GM12874 (cell line): Measurements from ENCODE around the gene BIRC2.
A peak's percentile ranks its signal among the peaks of the same experiment; 100 is the strongest.

ENCODE experiments used
- TF ChIP-seq, protein P1 (sequence below): IDR thresholded peaks from 2 replicates; pipeline ENCODE4 v1.5.1; 2011; ENCODE audit warnings: low read depth, mild to moderate bottlenecking, control low read depth, low read length, moderate library complexity; ENCODE audit not compliant: insufficient read depth

Gene BIRC2

DNA sequence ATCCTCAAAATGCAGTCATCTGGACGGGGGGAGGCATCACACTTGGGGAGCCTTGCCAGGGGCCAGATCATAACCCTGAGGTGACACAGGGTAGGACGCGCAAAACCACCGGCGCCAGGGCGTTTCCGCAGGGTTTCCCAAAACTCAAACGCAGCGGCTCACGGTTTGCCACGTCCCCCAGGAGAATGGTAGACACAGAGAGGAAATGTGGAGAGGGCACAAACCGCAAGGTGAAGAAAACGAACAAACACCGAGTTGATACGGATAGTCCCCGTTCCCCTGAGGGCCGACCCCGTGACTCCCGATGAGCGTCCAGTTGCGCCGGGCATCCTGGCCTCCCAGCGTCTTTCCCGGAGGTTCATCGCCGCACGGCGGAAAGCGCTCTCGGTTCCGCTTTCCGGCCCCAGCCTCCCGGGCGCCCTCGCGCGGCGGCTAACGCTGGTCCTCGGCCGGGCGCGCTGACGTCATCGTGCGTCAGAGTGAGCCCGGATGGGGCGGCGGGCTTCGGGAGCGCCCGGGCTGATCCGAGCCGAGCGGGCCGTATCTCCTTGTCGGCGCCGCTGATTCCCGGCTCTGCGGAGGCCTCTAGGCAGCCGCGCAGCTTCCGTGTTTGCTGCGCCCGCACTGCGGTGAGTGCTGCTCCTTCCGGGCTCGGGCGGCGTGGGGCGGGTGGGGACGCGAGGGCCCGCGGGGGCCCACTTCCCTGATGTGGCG, at the start of gene BIRC2:
Gene BIRC2, plus strand, starts transcription at position 467 of the 714 bp plus-strand sequence. CDS start 2,641 bp downstream, outside the sequence.
- TF ChIP-seq, protein P1, sequence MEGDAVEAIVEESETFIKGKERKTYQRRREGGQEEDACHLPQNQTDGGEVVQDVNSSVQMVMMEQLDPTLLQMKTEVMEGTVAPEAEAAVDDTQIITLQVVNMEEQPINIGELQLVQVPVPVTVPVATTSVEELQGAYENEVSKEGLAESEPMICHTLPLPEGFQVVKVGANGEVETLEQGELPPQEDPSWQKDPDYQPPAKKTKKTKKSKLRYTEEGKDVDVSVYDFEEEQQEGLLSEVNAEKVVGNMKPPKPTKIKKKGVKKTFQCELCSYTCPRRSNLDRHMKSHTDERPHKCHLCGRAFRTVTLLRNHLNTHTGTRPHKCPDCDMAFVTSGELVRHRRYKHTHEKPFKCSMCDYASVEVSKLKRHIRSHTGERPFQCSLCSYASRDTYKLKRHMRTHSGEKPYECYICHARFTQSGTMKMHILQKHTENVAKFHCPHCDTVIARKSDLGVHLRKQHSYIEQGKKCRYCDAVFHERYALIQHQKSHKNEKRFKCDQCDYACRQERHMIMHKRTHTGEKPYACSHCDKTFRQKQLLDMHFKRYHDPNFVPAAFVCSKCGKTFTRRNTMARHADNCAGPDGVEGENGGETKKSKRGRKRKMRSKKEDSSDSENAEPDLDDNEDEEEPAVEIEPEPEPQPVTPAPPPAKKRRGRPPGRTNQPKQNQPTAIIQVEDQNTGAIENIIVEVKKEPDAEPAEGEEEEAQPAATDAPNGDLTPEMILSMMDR: peak; percentile 89

DNA sequence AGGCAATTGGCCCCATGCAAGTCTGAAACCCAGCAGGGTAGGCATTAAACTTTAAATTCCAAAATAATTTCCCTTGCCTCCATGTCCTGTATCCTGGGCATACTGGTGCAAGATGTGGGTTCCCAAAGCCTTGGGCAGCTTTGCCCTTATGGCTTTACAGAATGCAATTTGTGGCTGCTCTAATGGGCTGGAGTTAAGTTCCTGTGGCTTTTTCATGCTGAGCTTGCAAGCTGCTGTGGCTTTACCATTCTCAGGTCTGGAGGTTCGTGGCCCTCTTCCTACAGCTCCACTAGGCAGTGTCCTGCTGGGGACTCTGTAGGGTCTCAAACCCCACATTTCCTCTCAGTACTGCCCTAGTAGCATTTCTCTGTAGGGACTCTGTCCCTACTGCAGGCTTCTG, 44.8 kb upstream of the BIRC2 start:
- TF ChIP-seq, protein P1: no peak

DNA sequence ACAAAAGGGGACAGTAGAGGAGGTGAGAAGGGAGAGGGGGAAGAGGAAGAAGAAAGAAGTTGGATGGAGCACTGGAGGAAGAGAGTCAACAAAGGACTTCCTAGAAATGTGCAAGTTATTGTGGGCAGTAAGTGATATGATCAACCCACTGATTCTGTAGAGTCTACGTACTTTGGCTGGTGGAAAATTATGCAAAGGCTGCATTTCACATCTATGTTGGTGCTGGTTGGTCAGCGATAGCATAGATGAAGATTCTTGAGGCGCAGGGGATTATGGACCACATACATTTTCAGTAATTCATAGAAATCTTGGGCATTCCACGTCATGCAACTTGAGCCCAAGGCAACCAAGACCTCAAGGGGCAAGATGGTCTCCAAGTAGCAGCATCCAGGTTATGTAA, 42.3 kb upstream of the BIRC2 start:
- TF ChIP-seq, protein P1: no peak

DNA sequence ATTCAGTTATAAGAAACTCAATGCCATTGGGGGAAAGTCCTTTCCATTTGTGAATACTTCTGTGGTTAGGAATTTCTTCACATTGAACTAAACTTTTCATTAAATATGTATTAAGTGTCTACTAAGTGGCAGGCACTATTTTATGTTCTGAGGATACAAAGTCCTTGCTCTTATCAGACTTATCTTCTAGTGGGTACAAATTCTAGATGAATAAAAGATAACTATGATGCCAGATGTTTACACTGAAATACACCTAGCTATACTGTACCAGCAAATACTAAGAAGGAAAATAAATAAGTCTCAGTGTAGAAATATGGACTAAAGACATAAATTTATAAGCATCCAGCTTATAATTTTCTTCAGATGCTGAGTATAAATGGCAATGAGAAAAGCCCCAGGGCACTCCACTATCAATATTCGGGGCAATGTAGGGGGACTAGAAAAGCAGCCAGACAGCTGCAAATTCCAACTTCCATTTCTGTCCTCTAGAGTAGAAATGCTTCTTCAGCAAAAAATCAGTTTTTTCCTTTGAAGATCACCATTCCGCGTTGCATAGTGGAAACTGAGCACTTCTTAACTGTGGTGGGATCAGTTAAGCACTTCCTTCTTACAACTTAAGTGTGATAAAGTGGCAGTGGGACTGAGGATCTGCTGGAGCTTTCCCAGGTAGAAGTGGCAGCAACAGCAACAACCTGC, 41.5 kb upstream of the BIRC2 start:
- TF ChIP-seq, protein P1: no peak

DNA sequence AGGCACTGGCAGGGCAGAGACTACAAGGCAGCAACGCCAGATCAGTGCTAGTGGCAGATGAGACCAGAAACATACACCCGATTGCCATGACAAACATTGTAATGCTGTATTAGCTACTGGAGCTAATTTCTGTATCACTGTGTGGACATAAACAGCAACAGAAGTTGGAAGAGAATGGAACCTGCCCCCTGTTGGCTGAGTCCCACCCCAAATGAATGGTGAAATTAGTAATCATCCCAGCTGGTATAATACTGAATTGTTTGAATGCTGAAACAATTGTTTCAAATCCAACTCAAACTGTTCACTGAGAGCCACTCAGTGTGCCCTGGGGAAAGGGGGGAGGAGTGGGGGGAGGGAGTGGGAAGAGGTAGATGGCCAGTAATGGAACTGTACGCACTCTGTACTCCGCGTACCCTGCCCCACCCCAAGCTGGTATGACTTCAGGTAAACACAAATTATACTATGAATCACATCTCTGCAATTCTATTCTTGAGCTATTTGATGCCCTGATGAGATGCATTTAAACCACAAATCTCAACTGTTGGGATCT, 40.9 kb upstream of the BIRC2 start:
- TF ChIP-seq, protein P1: no peak

DNA sequence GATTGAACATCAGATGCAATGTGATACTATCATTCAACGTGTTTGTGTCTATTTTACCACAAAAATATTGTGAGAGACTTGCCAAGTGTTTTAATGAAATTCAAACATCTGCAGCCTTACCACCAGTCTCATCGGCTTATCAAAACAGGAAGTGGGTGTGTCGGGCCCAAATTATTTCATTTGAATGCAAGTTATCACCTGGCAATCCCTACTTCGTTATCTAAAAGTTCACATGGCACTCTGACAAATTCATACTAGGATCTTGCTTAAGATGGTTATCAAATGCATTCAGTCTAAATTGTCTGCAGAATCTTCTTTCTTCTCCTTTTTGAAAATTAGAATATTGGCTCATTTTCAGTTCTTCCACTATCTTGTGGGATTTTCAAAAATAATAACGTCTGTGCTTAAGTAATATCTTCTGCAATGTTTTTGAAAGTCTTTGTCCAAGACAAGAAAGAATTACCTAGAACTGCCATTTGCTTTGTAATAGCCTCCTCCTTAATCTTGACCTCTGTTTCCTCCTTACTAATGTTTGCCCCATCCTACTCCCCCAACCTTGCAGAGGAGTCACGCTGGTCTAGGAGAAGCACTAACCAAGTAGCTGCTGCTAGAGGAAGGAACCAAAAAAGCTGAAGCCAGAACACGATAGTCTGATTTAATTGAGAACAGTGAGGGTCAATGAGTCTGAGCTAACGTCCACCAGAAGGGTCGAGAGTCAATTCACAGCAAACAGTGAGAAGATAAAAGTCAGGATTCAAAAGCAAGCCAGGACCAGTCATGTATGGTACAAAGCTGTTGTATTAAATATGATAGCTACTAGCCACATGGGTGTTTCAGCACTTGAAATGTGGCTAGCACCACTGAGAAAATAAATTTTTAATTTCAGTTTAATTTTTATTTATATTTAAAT, 39.9 kb upstream of the BIRC2 start:
- TF ChIP-seq, protein P1: no peak

DNA sequence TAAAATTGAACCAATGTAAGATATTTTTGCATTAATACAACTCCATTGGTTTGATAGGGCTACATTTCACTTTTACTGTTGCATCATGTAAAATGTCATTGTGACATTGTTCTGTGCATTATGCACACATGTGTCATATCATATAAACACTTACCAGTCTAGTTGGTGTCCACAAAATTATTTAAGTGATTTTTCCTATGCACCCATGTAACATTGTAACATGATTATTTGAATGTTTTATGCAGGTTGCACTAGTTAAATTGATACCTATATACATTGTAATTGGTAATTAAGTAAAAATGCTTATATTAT, 39.3 kb upstream of the BIRC2 start:
- TF ChIP-seq, protein P1: no peak
